HepG2 (cell line): Measurements from ENCODE around the gene C1QTNF12. TPM values are rescaled to one million over a fixed set of nuclear protein-coding genes. Genes with fewer than 3 reads are reported as not detected.

Source experiments
- ATAC-seq: fragments of 200-7000 bp; cut with Tn5 transposase; 3 replicates; pipeline ENCODE4 v1.9.1; 2020; ENCODE audit warnings: mild to moderate bottlenecking, moderate library complexity
- Bru-seq: library from RNA; stranded (reverse); fragments of 400-500 nt; gene quantifications from one replicate; lab custom pipeline; 2021; lab: Mats Ljungman, UMichigan
- BruChase-seq, 2 experiments: library from RNA; stranded (reverse); fragments of 400-500 nt; gene quantifications; one replicate each; lab custom pipeline; 2021; lab: Mats Ljungman, UMichigan
- BruUV-seq: library from RNA; stranded (reverse); fragments of 400-500 nt; replicated peaks from 2 replicates; lab custom pipeline; 2021; lab: Mats Ljungman, UMichigan
- CTCF ChIA-PET: fragments of 300-600 bp; formaldehyde crosslinking; extraction: SDS; loops from one replicate; lab custom pipeline; 2021; ENCODE audit warnings: low total read pairs, inconsistent platforms, low intra/inter-chr PET ratio; lab: Yijun Ruan, JAX
- POLR2A ChIA-PET: fragments of 350-600 bp; sonication (Branson Sonifier 250); formaldehyde crosslinking; loops from one replicate; lab custom pipeline; 2020; ENCODE audit warnings: antibody characterized with exemption, inconsistent platforms; lab: Yijun Ruan, JAX
- DNase-seq: peaks from one replicate; pipeline ENCODE4 v3.0.0-alpha.2; 2015; ENCODE audit warnings: low spot score
- FAIRE-seq: peaks from 3 replicates; lab custom pipeline; 2011; peaks lifted over from hg19 to GRCh38; lab: Jason Lieb, UNC
- H2AFZ ChIP-seq: one replicate; pipeline ENCODE4 v1.6.1; 2011; ENCODE audit warnings: low read length, inconsistent platforms
- H3K27ac ChIP-seq: fragments of 300-600 bp; 3 replicates; pipeline ENCODE4 v1.8.0; 2011; ENCODE audit warnings: mixed run types, mild to moderate bottlenecking, mixed read lengths, low read length, inconsistent platforms; ENCODE audit not compliant: insufficient read depth; ENCODE audit errors: extremely low read length
- H3K27me3 ChIP-seq, 2 experiments: fragments of 200-600 bp in 1 of 2; 2 replicates in 1 of 2; 3 replicates in 1 of 2; pipeline versions ENCODE4 v1.6.0 to v1.8.0; 2011; ENCODE audit warnings: low read length in 2 of 2, mild to moderate bottlenecking in 2 of 2, moderate library complexity in 2 of 2, inconsistent platforms in 1 of 2; ENCODE audit not compliant: insufficient read depth in 2 of 2, control insufficient read depth in 1 of 2
- H3K36me3 ChIP-seq, 2 experiments: fragments of 200-600 bp in 1 of 2; replicated peaks in 1 of 2; 2 replicates in 1 of 2; 3 replicates in 1 of 2; pipeline versions ENCODE4 v1.5.1 to v1.8.0; 2011; ENCODE audit warnings: low read length in 2 of 2, inconsistent platforms in 1 of 2; ENCODE audit not compliant: insufficient read depth in 2 of 2, control insufficient read depth in 1 of 2
- H3K4me1 ChIP-seq: 2 replicates; pipeline ENCODE4 v1.5.1; 2012; ENCODE audit warnings: low read length, inconsistent platforms; ENCODE audit not compliant: insufficient read depth
- H3K4me2 ChIP-seq: 2 replicates; pipeline ENCODE4 v1.6.0; 2011; ENCODE audit warnings: low read depth, low read length, inconsistent platforms
- H3K4me3 ChIP-seq, 3 experiments: fragments of 200-600 bp in 1 of 3; sonication (generic), shearing (Covaris generic) in 1 of 3; replicated peaks in 1 of 3; 2 replicates each; pipeline ENCODE4 v1.5.1; 2011 to 2016; ENCODE audit warnings: low read length in 3 of 3, inconsistent platforms in 2 of 3, low read depth in 2 of 3, mild to moderate bottlenecking in 2 of 3, control low read depth in 1 of 3, mixed read lengths in 1 of 3; ENCODE audit not compliant: insufficient read depth in 1 of 3
- H3K79me2 ChIP-seq: one replicate; pipeline ENCODE4 v1.6.1; 2011; ENCODE audit warnings: low read length, inconsistent platforms; ENCODE audit not compliant: insufficient read depth
- H3K9ac ChIP-seq: 2 replicates; pipeline ENCODE4 v1.6.0; 2011; ENCODE audit warnings: mild to moderate bottlenecking, low read depth, low read length, inconsistent platforms; ENCODE audit not compliant: insufficient read depth
- H3K9me3 ChIP-seq: 2 replicates; pipeline ENCODE4 v1.5.1; 2012; ENCODE audit warnings: mild to moderate bottlenecking, low read length
- H4K20me1 ChIP-seq: 2 replicates; pipeline ENCODE4 v1.6.0; 2011; ENCODE audit warnings: inconsistent platforms, mild to moderate bottlenecking, low read length, moderate library complexity; ENCODE audit not compliant: insufficient read depth
- CREBL2 ChIP-seq: sonication (generic); formaldehyde crosslinking; IDR thresholded peaks from 2 replicates; pipeline ENCODE4 v1.8.1; 2023; ENCODE audit warnings: missing genetic modification reagents, mild to moderate bottlenecking, borderline replicate concordance
- ELF1 ChIP-seq: sonication (generic); formaldehyde crosslinking; IDR thresholded peaks from 2 replicates; pipeline ENCODE4 v1.4.0; 2020; ENCODE audit warnings: missing genetic modification reagents
- ELF4 ChIP-seq: sonication (generic); formaldehyde crosslinking; IDR thresholded peaks from 2 replicates; pipeline ENCODE4 v1.5.0; 2020; ENCODE audit warnings: missing genetic modification reagents, mild to moderate bottlenecking, moderate library complexity, borderline replicate concordance
- SMC3 ChIP-seq: IDR thresholded peaks from 2 replicates; pipeline ENCODE4 v1.6.1; 2011; ENCODE audit warnings: low read length, improper control_type of control experiment
- TEAD3 ChIP-seq: optimal IDR thresholded peaks from 2 replicates; pipeline ENCODE3; 2016; ENCODE audit warnings: borderline replicate concordance
- YEATS2 ChIP-seq: sonication (generic); formaldehyde crosslinking; IDR thresholded peaks from 2 replicates; pipeline ENCODE4 v1.4.0; 2020; ENCODE audit warnings: missing genetic modification reagents, borderline replicate concordance
- ZBTB2 ChIP-seq: sonication (generic); formaldehyde crosslinking; IDR thresholded peaks from 2 replicates; pipeline ENCODE4 v1.8.0; 2022; ENCODE audit warnings: low read depth, missing genetic modification reagents
- ZNF407 ChIP-seq: sonication (generic); formaldehyde crosslinking; IDR thresholded peaks from one replicate; pipeline ENCODE4 v1.5.1; 2020; ENCODE audit warnings: mild to moderate bottlenecking, missing genetic modification reagents; ENCODE audit errors: not compliant biosample characterization
- WGBS: methylation state at CpG from one replicate; pipeline ENCODE4 v1.1.6; 2017; ENCODE audit warnings: low lambda C conversion rate; 5-methylcytosine and 5-hydroxymethylcytosine counted together
- in situ Hi-C: cut with HindIII; loops from 2 replicates; pipeline ENCODE4 v1.10.0; 2017; ENCODE audit warnings: low pct_unique_long_range_greater_than_20kb; ENCODE audit not compliant: extremely low pct_ligation_motif_present
- intact Hi-C: fragments of 100-400 bp; cut with micrococcal nuclease; formaldehyde crosslinking; loops from one replicate; pipeline ENCODE4 v1.10.0; 2022; ENCODE audit not compliant: unreplicated experiment
- long read RNA-seq, 2 experiments: library from RNA in 1 of 2; library from polyadenylated mRNA in 1 of 2; stranded (forward) in 1 of 2; unstranded in 1 of 2; transcript quantifications; one replicate each; pipeline ENCODE4 v2.0.0, GENCODE V29; 2019 to 2022
- polyA minus RNA-seq, 3 experiments: library from RNA; depleted of rRNA, polyadenylated mRNA; stranded (reverse); fragments of >200 nt; gene quantifications; 2 replicates each; pipeline ENCODE4 v1.2.3, GENCODE V29; 2011; ENCODE audit warnings: low replicate concordance in 1 of 3
- polyA plus RNA-seq, 8 experiments: library from polyadenylated mRNA; depleted of rRNA in 3 of 8; stranded (reverse) in 7 of 8; unstranded in 1 of 8; fragments of >200 nt; fragmentation: Illumina TruSeq in 4 of 8; extraction: Trizol in 4 of 8; gene quantifications; 2 replicates each; pipeline versions ENCODE4 v1.2.1 to v1.2.3, GENCODE V29; 2011 to 2016; ENCODE audit warnings: low read depth in 4 of 8, missing spikeins in 1 of 8, mixed read lengths in 1 of 8; ENCODE audit not compliant: insufficient read depth in 1 of 8
- total RNA-seq, 5 experiments: library from RNA; depleted of rRNA; stranded (reverse); fragments of >200 nt; fragmentation: Illumina TruSeq; extraction: Trizol; gene quantifications; 2 replicates each; pipeline ENCODE4 v1.2.3, GENCODE V29; 2016; ENCODE audit warnings: low read depth in 1 of 5

The C1QTNF12 gene
- total RNA-seq (2016; rRNA removed; fragmentation: Illumina TruSeq; extraction: Trizol), result 0.29 and 0.64 TPM in 2 replicates
- 0.88 and 0.91 TPM in 2 replicates for total RNA-seq (2016; cell fraction: cytosol; rRNA removed; fragmentation: Illumina TruSeq; extraction: Trizol; ENCODE audit: low read depth)
- total RNA-seq (2016; cell fraction: insoluble cytoplasmic fraction; rRNA removed; fragmentation: Illumina TruSeq; extraction: Trizol), result 1.0 TPM in 1 of 2 replicates, not detected in the other
- 0.28 and 0.80 TPM in 2 replicates for total RNA-seq (2016; cell fraction: membrane; rRNA removed; fragmentation: Illumina TruSeq; extraction: Trizol)
- total RNA-seq (2016; cell fraction: nucleus; rRNA removed; fragmentation: Illumina TruSeq; extraction: Trizol), result 0.87 TPM in 1 of 2 replicates, not detected in the other
- 0.18 and 0.29 TPM in 2 replicates for polyA plus RNA-seq (2011; rRNA removed)
- polyA plus RNA-seq (2011; cell fraction: cytosol; rRNA removed), result 0.11 and 0.21 TPM in 2 replicates
- 4.1 and 5.2 TPM in 2 replicates for polyA plus RNA-seq (2011; cell fraction: nucleus; rRNA removed)
- 1.6 and 2.0 TPM in 2 replicates for polyA plus RNA-seq (2012)
- polyA plus RNA-seq (2016; cell fraction: cytosol; fragmentation: Illumina TruSeq; extraction: Trizol; ENCODE audit: low read depth), result 0.28 and 0.32 TPM in 2 replicates
- polyA plus RNA-seq (2016; cell fraction: insoluble cytoplasmic fraction; fragmentation: Illumina TruSeq; extraction: Trizol; ENCODE audit: low read depth), result not detected in 2 replicates
- polyA plus RNA-seq (2016; cell fraction: membrane; fragmentation: Illumina TruSeq; extraction: Trizol; ENCODE audit: low read depth), result not detected in 2 replicates
- 2.7 and 4.3 TPM in 2 replicates for polyA plus RNA-seq (2016; cell fraction: nucleus; fragmentation: Illumina TruSeq; extraction: Trizol; ENCODE audit: insufficient read depth, low read depth)
- 0.36 and 0.40 TPM in 2 replicates for polyA minus RNA-seq (2011; rRNA and poly(A)+ RNA removed; ENCODE audit: low replicate concordance)
- polyA minus RNA-seq (2011; cell fraction: cytosol; rRNA and poly(A)+ RNA removed), result not detected in 2 replicates
- polyA minus RNA-seq (2011; cell fraction: nucleus; rRNA and poly(A)+ RNA removed), result not detected in 2 replicates
- percentile 22 among the genes with signal in this experiment for Bru-seq, nascent RNA
- BruChase-seq, experiment 1, labeled RNA remaining after a 6-hour chase, result percentile 33 among the genes with signal in this experiment
- BruChase-seq, experiment 2, labeled RNA remaining after a 2-hour chase, result percentile 13 among the genes with signal in this experiment
- long read RNA-seq, experiment 1, partial matches to known transcripts, result 0 of 1 reads
- long read RNA-seq, experiment 1, other reads (novel, unspliced or antisense), result 1 of 1 reads
- long read RNA-seq, experiment 2, partial matches to known transcripts, result 2 of 4 reads
- long read RNA-seq, experiment 2, other reads (novel, unspliced or antisense), result 2 of 4 reads

- in situ Hi-C loops, result no loop called here
- no peak for FAIRE-seq
- no peak within 1 kb of the TSS for H2AFZ ChIP-seq
- no peak for DNase-seq
- peaks cover 8% of the 10 kb centered on the region for H3K4me1 ChIP-seq
- H3K79me2 ChIP-seq, result no peaks in the 10 kb centered on the region
- no peaks in the 10 kb centered on the region for H3K27me3 ChIP-seq
- intact Hi-C loops, result no loop called here
- no peak within 1 kb of the TSS for H3K27ac ChIP-seq
- peak; percentile 10 for ATAC-seq
- H3K4me3 ChIP-seq, result no peak within 1 kb of the TSS
- CTCF ChIA-PET, result no interaction called here
- H4K20me1 ChIP-seq, result no peaks in the 10 kb centered on the region
- no peaks in the 10 kb centered on the region for H3K9me3 ChIP-seq
- POLR2A ChIA-PET, result no interaction called here
- BruUV-seq, result no TSS peak
- 80% methylated on average over 34 of the region's 74 CpGs for WGBS
- no peak within 1 kb of the TSS for H3K4me2 ChIP-seq
- H3K9ac ChIP-seq, result no peak within 1 kb of the TSS
- no peaks in the 10 kb centered on the region for H3K36me3 ChIP-seq
- TF ChIP-seq SMC3 (no peak), CREBL2 (no peak), YEATS2 (CRISPR knock-in tag) (no peak), TEAD3 (no peak), ELF1 (CRISPR knock-in tag) (no peak), ELF4 (CRISPR knock-in tag) (no peak), ZBTB2 (CRISPR knock-in tag) (no peak), ZNF407 (CRISPR knock-in tag) (no peak)
Observed at GRCh38 chr1:1246577-1247340, at the start of gene C1QTNF12. C1QTNF12 (minus strand) TSS chr1:1246722; CDS start chr1:1246690, 32 bp downstream.
